HepG2 (cell line): ENCODE measurements around the gene PDE3B.

Experiments
- CTCF ChIP-seq: sonication (generic); formaldehyde crosslinking; IDR thresholded peaks from 2 replicates; pipeline ENCODE4 v1.5.0; 2020; ENCODE audit warnings: mild to moderate bottlenecking, missing genetic modification reagents, moderate library complexity
- MAZ ChIP-seq, 2 experiments: sonication (generic) in 1 of 2; formaldehyde crosslinking in 1 of 2; IDR thresholded peaks; 2 replicates each; pipeline versions ENCODE4 v1.5.0 to v1.6.1; 2012 to 2020; ENCODE audit warnings: low read depth in 2 of 2, mild to moderate bottlenecking in 2 of 2, borderline replicate concordance in 1 of 2, improper control_type of control experiment in 1 of 2, low read length in 1 of 2, missing genetic modification reagents in 1 of 2, moderate library complexity in 1 of 2
- MLX ChIP-seq: IDR thresholded peaks from 2 replicates; pipeline ENCODE4 v1.6.1; 2016
- PHF20 ChIP-seq: sonication (generic); formaldehyde crosslinking; IDR thresholded peaks from 2 replicates; pipeline ENCODE4 v1.5.0; 2020; ENCODE audit warnings: mild to moderate bottlenecking, missing genetic modification reagents
- POLR2AphosphoS5 ChIP-seq: IDR thresholded peaks from 2 replicates; pipeline ENCODE4 v1.6.1; 2012; ENCODE audit warnings: low read depth, low read length
- SMARCC2 ChIP-seq: fragments of 450-650 bp; IDR thresholded peaks from 2 replicates; pipeline ENCODE4 v1.6.1; 2017; ENCODE audit warnings: antibody characterized with exemption, mild to moderate bottlenecking
- TAF1 ChIP-seq: sonication (generic); formaldehyde crosslinking; IDR thresholded peaks from 2 replicates; pipeline ENCODE4 v1.4.0; 2020; ENCODE audit warnings: missing genetic modification reagents
- TBX3 ChIP-seq: fragments of 450-650 bp; IDR thresholded peaks from 2 replicates; pipeline ENCODE4 v1.6.1; 2017; ENCODE audit warnings: antibody characterized with exemption, mild to moderate bottlenecking, inconsistent platforms, borderline replicate concordance
- YY1 ChIP-seq: IDR thresholded peaks from 2 replicates; pipeline ENCODE4 v1.6.1; 2011; ENCODE audit warnings: low read length, low read depth, moderate library complexity, mild to moderate bottlenecking; ENCODE audit not compliant: insufficient read depth, insufficient replicate concordance
- ZNF124 ChIP-seq: sonication (generic); formaldehyde crosslinking; IDR thresholded peaks from 2 replicates; pipeline ENCODE4 v1.4.0; 2020; ENCODE audit warnings: missing genetic modification reagents
- ZNF143 ChIP-seq: sonication (generic); formaldehyde crosslinking; IDR thresholded peaks from 2 replicates; pipeline ENCODE4 v1.4.0; 2020; ENCODE audit warnings: missing genetic modification reagents
- TF ChIP-seq, protein P1 (sequence below), 2 experiments: IDR thresholded peaks; 2 replicates each; pipeline ENCODE4 v1.6.1; 2011 to 2012; ENCODE audit warnings: low read length in 2 of 2, borderline replicate concordance in 1 of 2, low read depth in 1 of 2, mild to moderate bottlenecking in 1 of 2, moderate library complexity in 1 of 2

- TF ChIP-seq POLR2AphosphoS5: no peak
- no peak for TF ChIP-seq ZNF143
- TF ChIP-seq, protein P1, sequence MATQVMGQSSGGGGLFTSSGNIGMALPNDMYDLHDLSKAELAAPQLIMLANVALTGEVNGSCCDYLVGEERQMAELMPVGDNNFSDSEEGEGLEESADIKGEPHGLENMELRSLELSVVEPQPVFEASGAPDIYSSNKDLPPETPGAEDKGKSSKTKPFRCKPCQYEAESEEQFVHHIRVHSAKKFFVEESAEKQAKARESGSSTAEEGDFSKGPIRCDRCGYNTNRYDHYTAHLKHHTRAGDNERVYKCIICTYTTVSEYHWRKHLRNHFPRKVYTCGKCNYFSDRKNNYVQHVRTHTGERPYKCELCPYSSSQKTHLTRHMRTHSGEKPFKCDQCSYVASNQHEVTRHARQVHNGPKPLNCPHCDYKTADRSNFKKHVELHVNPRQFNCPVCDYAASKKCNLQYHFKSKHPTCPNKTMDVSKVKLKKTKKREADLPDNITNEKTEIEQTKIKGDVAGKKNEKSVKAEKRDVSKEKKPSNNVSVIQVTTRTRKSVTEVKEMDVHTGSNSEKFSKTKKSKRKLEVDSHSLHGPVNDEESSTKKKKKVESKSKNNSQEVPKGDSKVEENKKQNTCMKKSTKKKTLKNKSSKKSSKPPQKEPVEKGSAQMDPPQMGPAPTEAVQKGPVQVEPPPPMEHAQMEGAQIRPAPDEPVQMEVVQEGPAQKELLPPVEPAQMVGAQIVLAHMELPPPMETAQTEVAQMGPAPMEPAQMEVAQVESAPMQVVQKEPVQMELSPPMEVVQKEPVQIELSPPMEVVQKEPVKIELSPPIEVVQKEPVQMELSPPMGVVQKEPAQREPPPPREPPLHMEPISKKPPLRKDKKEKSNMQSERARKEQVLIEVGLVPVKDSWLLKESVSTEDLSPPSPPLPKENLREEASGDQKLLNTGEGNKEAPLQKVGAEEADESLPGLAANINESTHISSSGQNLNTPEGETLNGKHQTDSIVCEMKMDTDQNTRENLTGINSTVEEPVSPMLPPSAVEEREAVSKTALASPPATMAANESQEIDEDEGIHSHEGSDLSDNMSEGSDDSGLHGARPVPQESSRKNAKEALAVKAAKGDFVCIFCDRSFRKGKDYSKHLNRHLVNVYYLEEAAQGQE (IDR thresholded peaks at IDR 0.05; ENCODE audit: borderline replicate concordance in 1 of 2, low read depth in 1 of 2, low read length in 2 of 2): no peak
- TF ChIP-seq YY1: no peak
- peak; percentile 29 for TF ChIP-seq CTCF (CRISPR knock-in tag)
- no peak for TF ChIP-seq MAZ (IDR thresholded peaks at IDR 0.05; ENCODE audit: borderline replicate concordance, low read depth, low read length)
- TF ChIP-seq MAZ (CRISPR knock-in tag; IDR thresholded peaks at IDR 0.05; ENCODE audit: low read depth): no peak
- TF ChIP-seq MLX (CRISPR knock-in tag): no peak
- TF ChIP-seq TBX3: no peak
- TF ChIP-seq PHF20: no peak
- no peak for TF ChIP-seq SMARCC2
- TF ChIP-seq TAF1 (CRISPR knock-in tag): no peak
- TF ChIP-seq ZNF124: no peak
Observed at GRCh38 chr11:14623036-14623435, 20.6 kb upstream of the PDE3B start.
